H9 (cell line): ENCODE measurements around the gene DIS3L2. TPM values are rescaled to one million over a fixed set of nuclear protein-coding genes. Genes with fewer than 3 reads are reported as not detected.
A peak's percentile ranks its signal among the peaks of the same experiment; 100 is the strongest.

Source experiments
- DNase-seq: peaks from one replicate; pipeline ENCODE4 v3.0.0-alpha.2; 2017
- H2AFZ ChIP-seq: one replicate; pipeline ENCODE4 v1.6.1; 2013; ENCODE audit warnings: mild to moderate bottlenecking, low read length, control low read depth, moderate library complexity
- H2AK5ac ChIP-seq: 2 replicates; pipeline ENCODE4 v1.6.1; 2013; ENCODE audit warnings: low read length, control low read depth, mixed read lengths; ENCODE audit not compliant: insufficient read length
- H2BK120ac ChIP-seq: one replicate; pipeline ENCODE4 v1.6.1; 2013; ENCODE audit warnings: low read depth, mild to moderate bottlenecking, low read length, control low read depth, inconsistent platforms; ENCODE audit not compliant: poor library complexity, severe bottlenecking
- H2BK12ac ChIP-seq: 2 replicates; pipeline ENCODE4 v1.6.1; 2013; ENCODE audit warnings: low read length, control low read depth, mixed read lengths, low read depth; ENCODE audit not compliant: insufficient read length
- H2BK15ac ChIP-seq: 2 replicates; pipeline ENCODE4 v1.6.1; 2013; ENCODE audit warnings: low read depth, low read length, control low read depth
- H2BK20ac ChIP-seq: one replicate; pipeline ENCODE4 v1.6.1; 2013; ENCODE audit warnings: low read depth, mild to moderate bottlenecking, low read length, control low read depth, inconsistent platforms; ENCODE audit not compliant: poor library complexity, severe bottlenecking
- H2BK5ac ChIP-seq: 2 replicates; pipeline ENCODE4 v1.6.1; 2013; ENCODE audit warnings: low read length, control low read depth, mixed read lengths; ENCODE audit not compliant: insufficient read length
- H3K14ac ChIP-seq: 2 replicates; pipeline ENCODE4 v1.6.1; 2013; ENCODE audit warnings: low read length, control low read depth; ENCODE audit not compliant: insufficient read depth
- H3K18ac ChIP-seq: 2 replicates; pipeline ENCODE4 v1.6.1; 2013; ENCODE audit warnings: low read depth, mild to moderate bottlenecking, mixed read lengths, low read length, control low read depth; ENCODE audit not compliant: insufficient read length
- H3K23ac ChIP-seq: 2 replicates; pipeline ENCODE4 v1.6.1; 2013; ENCODE audit warnings: low read length, control low read depth, mixed read lengths, low read depth; ENCODE audit not compliant: insufficient read length
- H3K23me2 ChIP-seq: 2 replicates; pipeline ENCODE4 v1.6.1; 2013; ENCODE audit warnings: low read depth, mild to moderate bottlenecking, mixed read lengths, low read length, control low read depth; ENCODE audit not compliant: insufficient read length, poor library complexity, severe bottlenecking
- H3K27ac ChIP-seq: 2 replicates; pipeline ENCODE4 v1.5.1; 2013; ENCODE audit warnings: low read length, control low read depth, mixed read lengths, low read depth; ENCODE audit not compliant: insufficient read length
- H3K27me3 ChIP-seq: 2 replicates; pipeline ENCODE4 v1.6.1; 2013; ENCODE audit warnings: low read length, control low read depth, inconsistent platforms; ENCODE audit not compliant: insufficient read depth
- H3K4ac ChIP-seq: 2 replicates; pipeline ENCODE4 v1.6.1; 2013; ENCODE audit warnings: low read depth, mild to moderate bottlenecking, control low read depth, inconsistent platforms, low read length, moderate library complexity
- H3K4me1 ChIP-seq: 2 replicates; pipeline ENCODE4 v1.6.1; 2013; ENCODE audit warnings: low read length, control low read depth, inconsistent platforms; ENCODE audit not compliant: insufficient read depth
- H3K4me2 ChIP-seq: 2 replicates; pipeline ENCODE4 v1.6.1; 2013; ENCODE audit warnings: low read length, control low read depth, mixed read lengths; ENCODE audit not compliant: insufficient read length, insufficient read depth
- H3K56ac ChIP-seq: 2 replicates; pipeline ENCODE4 v1.6.1; 2013; ENCODE audit warnings: low read depth, mild to moderate bottlenecking, mixed read lengths, low read length, control low read depth; ENCODE audit not compliant: insufficient read length
- H3K79me1 ChIP-seq: 2 replicates; pipeline ENCODE4 v1.6.1; 2013; ENCODE audit warnings: low read depth, mild to moderate bottlenecking, moderate library complexity, low read length, control low read depth, inconsistent platforms; ENCODE audit not compliant: insufficient read depth, poor library complexity, severe bottlenecking
- H3K79me2 ChIP-seq: 2 replicates; pipeline ENCODE4 v1.6.1; 2013; ENCODE audit warnings: low read length, control low read depth, inconsistent platforms; ENCODE audit not compliant: insufficient read depth
- H3K9ac ChIP-seq: 2 replicates; pipeline ENCODE4 v1.6.1; 2013; ENCODE audit warnings: low read length, control low read depth, mixed read lengths; ENCODE audit not compliant: insufficient read length; ENCODE audit errors: extremely low read depth
- H3K9me3 ChIP-seq: one replicate; pipeline ENCODE4 v1.6.1; 2013; ENCODE audit warnings: low read depth, low read length, inconsistent platforms; ENCODE audit not compliant: control insufficient read depth
- H3T11ph ChIP-seq: one replicate; pipeline ENCODE4 v1.6.1; 2013; ENCODE audit warnings: mild to moderate bottlenecking, low read length, control low read depth, inconsistent platforms
- H4K20me1 ChIP-seq: one replicate; pipeline ENCODE4 v1.6.1; 2013; ENCODE audit not compliant: control insufficient read depth, insufficient read length, insufficient read depth
- H4K5ac ChIP-seq: 2 replicates; pipeline ENCODE4 v1.6.1; 2013; ENCODE audit warnings: low read depth, mild to moderate bottlenecking, mixed read lengths, low read length, control low read depth; ENCODE audit not compliant: insufficient read length
- H4K8ac ChIP-seq: replicated peaks from 2 replicates; pipeline ENCODE4 v1.6.1; 2013; ENCODE audit warnings: low read length, control low read depth, mixed read lengths, low read depth; ENCODE audit not compliant: insufficient read length
- H4K91ac ChIP-seq: 2 replicates; pipeline ENCODE4 v1.6.1; 2013; ENCODE audit warnings: low read depth, mild to moderate bottlenecking, moderate library complexity, mixed read lengths, low read length, control low read depth; ENCODE audit not compliant: insufficient read length
- H3K27ac Mint-ChIP-seq, 3 experiments: 2 replicates in 2 of 3; 3 replicates in 1 of 3; pipeline ENCODE4 v1.8.0; 2020 to 2021; ENCODE audit warnings: mixed read lengths in 3 of 3, mild to moderate bottlenecking in 1 of 3, moderate library complexity in 1 of 3
- H3K27me3 Mint-ChIP-seq: 2 replicates; pipeline ENCODE4 v1.8.0; 2021; ENCODE audit warnings: low read depth, mild to moderate bottlenecking, moderate library complexity, mixed read lengths
- H3K36me3 Mint-ChIP-seq, 3 experiments: 2 replicates in 2 of 3; 3 replicates in 1 of 3; pipeline ENCODE4 v1.8.0; 2020 to 2021; ENCODE audit warnings: low read depth in 3 of 3, mixed read lengths in 3 of 3; ENCODE audit not compliant: insufficient read depth in 1 of 3
- H3K4me1 Mint-ChIP-seq, 2 experiments: 2 replicates each; pipeline ENCODE4 v1.8.0; 2020; ENCODE audit warnings: mixed read lengths in 2 of 2
- H3K4me3 Mint-ChIP-seq, 2 experiments: 2 replicates in 1 of 2; 3 replicates in 1 of 2; pipeline ENCODE4 v1.8.0; 2020 to 2021; ENCODE audit warnings: mild to moderate bottlenecking in 2 of 2, mixed read lengths in 2 of 2, moderate library complexity in 1 of 2
- H3K9me3 Mint-ChIP-seq, 2 experiments: 2 replicates in 1 of 2; 3 replicates in 1 of 2; pipeline ENCODE4 v1.8.0; 2020; ENCODE audit warnings: mild to moderate bottlenecking in 2 of 2, mixed read lengths in 2 of 2, moderate library complexity in 1 of 2
- CTCF ChIP-seq: fragments of 200-600 bp; sonication (generic); conservative IDR thresholded peaks from 3 replicates; pipeline ENCODE4 v1.8.0; 2021; ENCODE audit warnings: antibody characterized with exemption, mild to moderate bottlenecking
- WGBS: extraction: QIAGEN DNeasy Blood & Tissue Kit; methylation state at CpG from one replicate; pipeline ENCODE4 v1.1.7; 2013; ENCODE audit warnings: missing lambda C conversion rate, low lambda C conversion rate, mixed read lengths; ENCODE audit not compliant: insufficient read length; ENCODE audit errors: extremely low coverage; 5-methylcytosine and 5-hydroxymethylcytosine counted together
- total RNA-seq: library from RNA; stranded (reverse); gene quantifications from 2 replicates; pipeline ENCODE4 v1.2.1, GENCODE V29; 2021

DIS3L2 gene
- total RNA-seq, 1 experiment from 2014 or later, result 28.1 TPM

GRCh38 chr2:232316461-232317330 lies 355.2 kb downstream of the DIS3L2 start:
- H3K27ac Mint-ChIP-seq, result peak overlapping the region in 1 of 3 experiments; percentile 69; a peak in 2 of 7 replicates
- WGBS, result no CpG with 5 or more reads among the region's 12 CpGs
- H2AFZ ChIP-seq, result no peak overlapping the region

More at GRCh38 chr2:232316461-232317330, 355.2 kb downstream of the DIS3L2 start:
- no peak overlapping the region for H3K4ac ChIP-seq
- no peak overlapping the region for H3K56ac ChIP-seq
- H3K79me2 ChIP-seq, result no peaks in the 10 kb centered on the region
- peaks cover 10 to 21% of the 10 kb centered on the region in 2 experiments for H3K9me3 Mint-ChIP-seq
- H2AK5ac ChIP-seq, result no peak overlapping the region
- H4K8ac ChIP-seq, result no peak overlapping the region
- H4K20me1 ChIP-seq, result no peaks in the 10 kb centered on the region
- H2BK15ac ChIP-seq, result no peak overlapping the region
- H2BK5ac ChIP-seq, result no peak overlapping the region
- no peak overlapping the region for H3K18ac ChIP-seq
- no peaks in the 10 kb centered on the region for H3K9me3 ChIP-seq
- H3T11ph ChIP-seq, result no peak overlapping the region
- no peak for TF ChIP-seq CTCF
- H3K9ac ChIP-seq, result no peak overlapping the region
- H3K23ac ChIP-seq, result no peak overlapping the region
- H3K4me2 ChIP-seq, result no peak overlapping the region
- peaks cover 16 to 17% of the 10 kb centered on the region in 2 experiments for H3K4me1 Mint-ChIP-seq
- no peak overlapping the region for H3K27ac ChIP-seq
- no peak overlapping the region for H3K14ac ChIP-seq
- H3K4me3 Mint-ChIP-seq, result no peak overlapping the region
- no peaks in the 10 kb centered on the region for H3K27me3 ChIP-seq
- H3K79me1 ChIP-seq, result no peaks in the 10 kb centered on the region
- H2BK20ac ChIP-seq, result no peak overlapping the region
- no peak for DNase-seq
- no peak overlapping the region for H4K91ac ChIP-seq
- no peak overlapping the region for H2BK120ac ChIP-seq
- H2BK12ac ChIP-seq, result no peak overlapping the region
- H3K27me3 Mint-ChIP-seq, result no peaks in the 10 kb centered on the region; the same call in 1 of the 2 replicates
- H3K36me3 Mint-ChIP-seq, result peaks cover 6 to 19% (median 12%) of the 10 kb centered on the region in 3 experiments
- no peaks in the 10 kb centered on the region for H3K4me1 ChIP-seq
- no peaks in the 10 kb centered on the region for H3K23me2 ChIP-seq
- H4K5ac ChIP-seq, result no peak overlapping the region
